GM23338 (cell line): ENCODE measurements around the gene AUH.

Experiments
- CREB1 ChIP-seq: fragments of 250-450 bp; sonication (Bioruptor Pico); IDR thresholded peaks from 2 replicates; pipeline ENCODE4 v1.5.0; 2020; ENCODE audit warnings: low read depth, mild to moderate bottlenecking, moderate library complexity
- CTCF ChIP-seq, 2 experiments: fragments of 200-600 bp in 1 of 2; sonication (generic) in 1 of 2; conservative IDR thresholded peaks; 2 replicates each; pipeline versions ENCODE4 v1.5.1 to v1.6.1; 2016 to 2017; ENCODE audit warnings: antibody characterized with exemption in 2 of 2, low read depth in 2 of 2, mild to moderate bottlenecking in 2 of 2, moderate library complexity in 1 of 2
- JUNB ChIP-seq: IDR thresholded peaks from one replicate; pipeline ENCODE4 v1.6.1; 2016; ENCODE audit warnings: antibody characterized with exemption; ENCODE audit not compliant: unreplicated experiment
- STAT1 ChIP-seq: IDR thresholded peaks from one replicate; pipeline ENCODE4 v1.6.1; 2016; ENCODE audit warnings: antibody characterized with exemption; ENCODE audit not compliant: unreplicated experiment
- ZNF331 ChIP-seq: fragments of 250-450 bp; sonication (Bioruptor Pico); IDR thresholded peaks from 2 replicates; pipeline ENCODE4 v1.5.0; 2020; ENCODE audit warnings: low read depth, mild to moderate bottlenecking, moderate library complexity

- TF ChIP-seq CTCF (conservative IDR thresholded peaks at IDR 0.05; ENCODE audit: low read depth in 2 of 2) = no peak
- TF ChIP-seq JUNB = no peak
- TF ChIP-seq ZNF331 = no peak
- TF ChIP-seq CREB1 (CRISPR knock-in tag) = no peak
- TF ChIP-seq STAT1 = no peak
These were observed 127.2 kb downstream of the AUH start for GRCh38 chr9:91234523-91234922.
